ENCODE results near the gene RAD51B. TPM values are rescaled to one million over a fixed set of nuclear protein-coding genes. Genes with fewer than 3 reads are reported as not detected.

RAD51B gene
- total and polyA plus RNA-seq, 9 of the 15 experiments (the other 6 are each of a cell fraction or from before 2014, with no cell fraction given), result 8.5 to 17.3 (median 11.3) TPM

DNA sequence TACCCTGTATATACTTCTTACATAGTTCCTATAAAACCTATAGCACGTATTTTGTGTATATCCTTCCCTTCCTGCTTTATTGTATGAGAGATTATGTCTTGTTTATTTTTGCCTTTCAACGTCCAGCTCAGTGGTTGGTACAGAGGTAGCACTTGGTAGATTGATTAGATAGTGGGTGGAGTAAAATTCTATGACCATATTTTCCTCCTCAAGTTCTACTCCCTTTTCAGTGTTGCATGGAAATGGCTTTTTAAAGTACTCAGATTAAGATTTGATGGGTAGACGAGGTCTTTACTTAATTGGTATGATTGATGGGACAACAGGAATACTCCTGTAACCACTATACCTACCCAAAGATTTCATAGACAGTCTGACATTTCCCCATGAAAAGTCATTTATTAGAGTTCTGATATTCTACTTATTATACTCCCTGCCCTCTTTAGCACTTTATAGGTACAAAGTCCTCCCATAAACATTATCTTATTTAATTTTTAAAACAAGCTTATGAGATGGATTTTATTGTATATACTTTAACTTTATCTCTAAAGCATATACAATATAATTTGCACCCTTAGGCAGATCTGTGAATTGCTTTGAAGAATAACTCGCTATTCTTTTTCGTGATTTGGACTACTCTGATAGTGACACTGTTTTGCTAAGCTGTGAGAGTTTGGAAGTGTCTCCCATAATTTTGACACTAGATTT lies 348.0 kb downstream of the RAD51B start:
- in situ Hi-C loops (cut with MboI), result no loop called here
- POLR2A ChIA-PET, result no interaction called here
- no peak overlapping the region for H3K27ac ChIP-seq (ENCODE audit: extremely low read depth, low read depth, low read length)
- no peaks in the 10 kb centered on the region for H3K4me1 ChIP-seq (replicated peaks in 1 of 2; ENCODE audit: control insufficient read depth in 2 of 2, insufficient read depth in 2 of 2, low read length in 2 of 2)
- H3K27me3 ChIP-seq (ENCODE audit: control insufficient read depth in 2 of 2, insufficient read depth in 2 of 2, low read length in 2 of 2), result no peaks in the 10 kb centered on the region
- no peak overlapping the region for H3K4me3 ChIP-seq
- no peaks in the 10 kb centered on the region for H3K79me2 ChIP-seq (ENCODE audit: control insufficient read depth, insufficient read depth, low read length)
- 16% methylated on average over 5 of the region's 5 CpGs for whole genome bisulfite sequencing (ENCODE audit: insufficient coverage, low coverage, missing lambda C conversion rate)
- no peak overlapping the region for H2AFZ ChIP-seq (ENCODE audit: low read depth, low read length)
- H4K20me1 ChIP-seq (replicated peaks; ENCODE audit: control insufficient read depth, insufficient read depth, low read length), result no peaks in the 10 kb centered on the region
- ATAC-seq (no peak), DNase-seq (ENCODE audit: extremely low read depth in 1 of 4, low spot score in 3 of 4) (no peak), FAIRE-seq (no peak)
- no peaks in the 10 kb centered on the region for H3K9me3 ChIP-seq (replicated peaks; ENCODE audit: control insufficient read depth, insufficient read depth, low read depth, low read length)
- H3K9me1 ChIP-seq (ENCODE audit: control insufficient read depth, insufficient read depth, low read length), result no peaks in the 10 kb centered on the region
- intact Hi-C loops (cut with micrococcal nuclease), result no loop called here
- H3K36me3 ChIP-seq (ENCODE audit: control insufficient read depth, insufficient read depth, low read length), result no peaks in the 10 kb centered on the region
- H3K9ac ChIP-seq (ENCODE audit: insufficient read depth in 1 of 2, low read depth in 2 of 2, low read length in 2 of 2), result no peak overlapping the region
- TF ChIP-seq ZNF384 (IDR thresholded peaks at IDR 0.05; ENCODE audit: low read depth, low read length), result no peak
- TF ChIP-seq, protein P1, sequence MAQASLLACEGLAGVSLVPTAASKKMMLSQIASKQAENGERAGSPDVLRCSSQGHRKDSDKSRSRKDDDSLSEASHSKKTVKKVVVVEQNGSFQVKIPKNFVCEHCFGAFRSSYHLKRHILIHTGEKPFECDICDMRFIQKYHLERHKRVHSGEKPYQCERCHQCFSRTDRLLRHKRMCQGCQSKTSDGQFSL (CRISPR knock-in tag; IDR thresholded peaks at IDR 0.05), result no peak
- TF ChIP-seq, protein P1 (tag; IDR thresholded peaks at IDR 0.05), result no peak
- no peak for TF ChIP-seq TFAM (CRISPR knock-in tag; conservative IDR thresholded peaks at IDR 0.05)
- TF ChIP-seq JUN (IDR thresholded peaks at IDR 0.05; ENCODE audit: borderline replicate concordance, low read depth, low read length), result no peak
- no peak for TF ChIP-seq JUN (CRISPR knock-in tag; IDR thresholded peaks at IDR 0.05; ENCODE audit: borderline replicate concordance)
- TF ChIP-seq DMBX1 (CRISPR knock-in tag; IDR thresholded peaks at IDR 0.05; ENCODE audit: borderline replicate concordance), result no peak
- TF ChIP-seq GATAD2A (IDR thresholded peaks at IDR 0.05), result no peak
- TF ChIP-seq, protein P2, sequence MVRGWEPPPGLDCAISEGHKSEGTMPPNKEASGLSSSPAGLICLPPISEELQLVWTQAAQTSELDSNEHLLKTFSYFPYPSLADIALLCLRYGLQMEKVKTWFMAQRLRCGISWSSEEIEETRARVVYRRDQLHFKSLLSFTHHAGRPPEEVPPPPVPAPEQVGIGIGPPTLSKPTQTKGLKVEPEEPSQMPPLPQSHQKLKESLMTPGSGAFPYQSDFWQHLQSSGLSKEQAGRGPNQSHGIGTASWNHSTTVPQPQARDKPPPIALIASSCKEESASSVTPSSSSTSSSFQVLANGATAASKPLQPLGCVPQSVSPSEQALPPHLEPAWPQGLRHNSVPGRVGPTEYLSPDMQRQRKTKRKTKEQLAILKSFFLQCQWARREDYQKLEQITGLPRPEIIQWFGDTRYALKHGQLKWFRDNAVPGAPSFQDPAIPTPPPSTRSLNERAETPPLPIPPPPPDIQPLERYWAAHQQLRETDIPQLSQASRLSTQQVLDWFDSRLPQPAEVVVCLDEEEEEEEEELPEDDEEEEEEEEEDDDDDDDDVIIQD (CRISPR knock-in tag; IDR thresholded peaks at IDR 0.05), result no peak
- no peak for TF ChIP-seq ZNF717 (CRISPR knock-in tag; IDR thresholded peaks at IDR 0.05)
- no peak for TF ChIP-seq KLF16 (IDR thresholded peaks at IDR 0.05)
- no peak for TF ChIP-seq PHF20 (IDR thresholded peaks at IDR 0.05; ENCODE audit: partially characterized antibody)
- no peak overlapping the region for H3K4me2 ChIP-seq (ENCODE audit: insufficient read depth, low read length)
- BruUV-seq (replicated peaks), result no TSS peak
- CTCF ChIA-PET (ENCODE audit: low intra/inter-chr PET ratio), result no interaction called here

All from K562 (cell line).